Stimulated activated CD8-positive, alpha-beta memory T cell treated with anti-CD3 and anti-CD28 coated beads, Interleukin-12 subunit alpha, Interleukin-12 subunit beta, amount 100 ng/mL, for 24 hours (primary cell): Measurements from ENCODE around the gene P3H2.
"Not testable (repeated sequence)": the region's sequence is repeated elsewhere in the genome, so short reads cannot be mapped to it uniquely, and the experiment has no call there.

Experiments used
- DNase-seq: peaks from one replicate; pipeline ENCODE4 v3.0.0-alpha.2; 2020; ENCODE audit errors: extremely low read depth

P3H2 gene

DNA sequence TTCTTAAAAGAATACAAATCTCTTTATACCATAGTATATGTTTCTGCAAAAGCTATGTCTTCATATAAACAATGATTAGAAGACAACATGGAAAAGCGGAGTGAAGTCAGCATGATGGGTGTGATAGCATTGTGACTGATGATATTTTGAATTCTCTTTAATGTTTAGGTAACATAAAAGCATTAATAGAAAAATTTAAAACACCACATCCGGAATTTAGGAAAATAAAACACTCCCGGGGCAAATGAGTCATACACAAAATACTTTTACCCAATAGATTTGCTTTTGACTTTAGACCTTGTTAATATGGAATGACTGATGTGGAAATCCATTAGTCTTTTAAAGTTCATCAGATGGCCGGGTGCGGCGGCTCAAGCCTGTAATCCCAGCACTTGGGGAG is 134.7 kb downstream of the P3H2 start:
- no peak for DNase-seq

DNA sequence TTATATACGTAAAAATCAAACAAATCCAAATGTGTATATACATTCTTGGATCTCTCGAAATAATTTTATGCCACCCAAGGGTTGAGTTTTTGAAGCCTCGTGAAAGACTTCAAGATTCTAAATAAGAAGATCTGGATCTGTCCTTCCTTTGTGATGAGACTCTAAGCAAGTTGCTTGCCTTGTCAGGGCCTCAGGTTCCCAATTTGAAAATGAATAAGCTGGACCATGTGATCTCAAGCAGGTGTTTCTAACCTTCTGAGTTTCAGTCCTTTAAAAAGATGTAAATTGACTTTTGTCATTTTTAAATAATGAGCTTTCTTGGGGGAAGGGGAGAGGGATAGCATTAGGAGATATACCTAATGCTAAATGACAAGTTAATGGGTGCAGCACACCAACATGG is 137.1 kb downstream of the P3H2 start:
- no peak for DNase-seq

GRCh38 chr3:189982321-189982945 is 138.3 kb downstream of the P3H2 start:
- no peak for DNase-seq

- DNase-seq = no peak
These were observed 139.0 kb downstream of the P3H2 start for GRCh38 chr3:189981668-189982067.

DNA sequence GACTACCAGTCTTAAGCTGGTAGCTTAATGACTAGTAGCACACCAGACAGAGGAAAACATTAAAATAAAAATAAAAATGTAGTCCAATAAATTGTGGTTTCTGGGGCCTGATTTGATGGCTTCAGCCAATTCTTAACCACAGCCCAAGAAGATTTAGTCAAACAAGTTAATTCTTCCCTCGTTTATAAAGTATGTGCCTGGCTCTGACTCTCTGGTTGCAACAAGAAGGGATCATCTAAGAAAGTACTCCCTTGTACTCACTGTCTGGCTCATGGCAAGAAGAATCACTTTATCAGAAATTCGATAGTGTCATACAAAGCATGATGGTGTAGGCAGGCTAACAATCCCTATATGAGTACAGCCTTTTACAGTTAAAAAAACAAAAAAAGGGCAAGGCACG is 141.9 kb downstream of the P3H2 start:
- no peak for DNase-seq

DNA sequence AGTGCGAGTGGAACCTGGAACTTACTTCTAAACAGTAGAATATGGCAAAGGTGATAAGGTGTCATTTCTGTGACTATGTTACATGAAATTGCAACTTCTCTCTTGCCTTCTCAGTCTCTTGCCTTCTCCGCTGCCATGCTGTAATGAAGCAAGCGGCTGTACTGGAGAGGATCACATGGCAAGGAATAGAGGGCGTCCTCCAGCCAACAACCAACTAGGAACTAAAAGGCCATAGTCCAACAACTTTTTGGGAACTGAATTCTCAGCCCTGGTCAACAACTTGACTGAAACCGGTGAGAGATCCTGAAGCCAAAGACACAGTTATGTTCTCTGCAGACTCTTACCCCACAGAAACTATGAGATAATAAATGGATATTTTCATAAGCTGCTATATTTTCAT is 143.5 kb downstream of the P3H2 start:
- DNase-seq = no peak

GRCh38 chr3:189975391-189975990 is 145.2 kb downstream of the P3H2 start:
- DNase-seq = no peak

DNA sequence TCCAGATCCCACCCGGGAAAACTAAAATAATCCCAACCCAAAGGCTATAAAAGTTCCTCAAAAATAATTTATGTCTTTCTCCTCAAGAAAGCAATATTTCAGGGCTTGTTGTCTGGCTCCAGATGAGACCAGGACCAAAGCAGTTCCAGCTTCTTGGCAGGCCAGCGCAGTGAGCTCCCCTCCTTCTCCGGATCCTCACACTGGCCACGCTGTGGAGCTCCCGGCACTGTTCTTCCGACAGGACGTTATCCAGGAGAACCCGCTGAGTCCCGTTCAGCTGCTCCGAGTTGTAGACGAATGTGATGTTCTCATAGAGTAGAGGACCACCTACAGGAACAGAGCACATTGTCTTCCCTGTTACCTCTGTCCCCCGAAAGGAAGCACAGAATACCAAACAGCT is 146.3 kb downstream of the P3H2 start:
- no peak for DNase-seq

GRCh38 chr3:189967254-189967865 is 153.3 kb downstream of the P3H2 start:
- DNase-seq = no peak

GRCh38 chr3:189966843-189967242 is 153.9 kb downstream of the P3H2 start:
- DNase-seq = no peak

- no peak for DNase-seq
These were observed 155.9 kb downstream of the P3H2 start for GRCh38 chr3:189964623-189965332.

DNA sequence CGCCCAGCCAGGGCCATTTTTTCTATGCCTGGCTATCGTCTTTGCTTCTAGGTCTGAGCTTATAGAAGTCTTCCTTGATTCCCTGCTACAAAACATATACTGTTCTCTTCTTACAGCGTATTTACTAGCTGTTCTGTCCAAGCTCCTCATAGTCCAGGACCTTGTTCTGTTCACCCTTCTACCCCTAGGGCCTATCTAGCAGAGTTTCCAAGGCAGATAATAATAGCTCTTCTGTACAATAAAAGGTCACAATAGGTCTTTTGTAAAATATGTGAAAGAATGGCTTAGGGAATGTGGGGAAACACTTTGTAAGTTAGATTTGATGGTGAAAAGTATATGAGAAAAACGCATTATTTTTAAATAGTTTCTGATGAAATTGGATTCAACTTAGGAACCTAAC is 158.2 kb downstream of the P3H2 start:
- DNase-seq = no peak

DNA sequence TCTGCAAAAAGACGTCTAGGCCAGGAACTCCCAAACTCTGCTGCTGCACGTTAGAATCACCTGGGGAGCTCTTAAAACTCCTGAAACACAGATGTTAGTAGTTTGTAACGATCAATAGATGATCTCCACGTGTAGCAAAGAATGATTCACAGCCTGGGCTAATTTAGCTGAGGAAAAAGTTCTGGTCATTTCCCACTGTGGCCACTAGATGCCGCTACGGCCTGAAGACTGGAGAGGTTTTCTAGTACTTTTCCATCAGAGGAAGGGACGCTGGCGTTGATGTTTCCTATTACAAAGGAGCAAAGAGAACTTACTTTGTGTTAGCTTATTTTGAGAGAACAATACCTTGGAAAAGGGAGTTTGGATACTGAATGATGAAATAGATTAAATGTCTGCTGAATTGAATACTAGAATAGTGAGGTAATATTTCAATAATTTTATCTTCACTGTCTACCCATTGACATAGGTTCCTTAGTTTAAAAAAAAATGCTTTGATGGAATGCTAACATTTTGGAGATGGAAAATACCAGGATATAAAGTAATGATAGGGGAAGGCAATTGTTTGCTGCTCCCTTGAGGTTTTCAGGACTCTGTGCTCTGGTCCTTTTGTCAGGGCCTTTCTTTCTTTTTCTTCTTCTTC is 159.1 kb downstream of the P3H2 start:
- peak; percentile 26 for DNase-seq

DNA sequence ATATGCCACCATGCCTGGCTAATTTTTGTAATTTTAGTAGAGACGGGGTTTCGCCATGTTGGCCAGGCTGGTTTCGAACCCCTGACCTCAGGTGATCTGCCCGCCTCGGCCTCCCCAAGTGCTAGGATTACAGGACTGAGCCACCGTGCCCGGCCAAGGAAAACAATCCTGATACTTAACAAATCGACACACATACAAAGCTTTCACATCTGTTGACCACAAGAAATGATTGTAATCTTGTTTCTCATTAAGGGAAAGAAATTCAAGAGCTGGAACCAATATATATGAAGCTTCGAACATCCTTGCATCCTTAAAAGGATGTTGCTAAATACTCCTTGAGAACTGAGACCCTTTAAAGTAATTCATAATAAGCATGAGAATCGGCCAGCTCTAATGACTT is 159.6 kb downstream of the P3H2 start:
- DNase-seq = not testable (repeated sequence)

- DNase-seq = no peak
These were observed 165.7 kb downstream of the P3H2 start for GRCh38 chr3:189954733-189955665.

- DNase-seq = no peak
These were observed 167.1 kb downstream of the P3H2 start for GRCh38 chr3:189953551-189953950.

GRCh38 chr3:189952272-189952671 is 168.4 kb downstream of the P3H2 start:
- no peak for DNase-seq

DNA sequence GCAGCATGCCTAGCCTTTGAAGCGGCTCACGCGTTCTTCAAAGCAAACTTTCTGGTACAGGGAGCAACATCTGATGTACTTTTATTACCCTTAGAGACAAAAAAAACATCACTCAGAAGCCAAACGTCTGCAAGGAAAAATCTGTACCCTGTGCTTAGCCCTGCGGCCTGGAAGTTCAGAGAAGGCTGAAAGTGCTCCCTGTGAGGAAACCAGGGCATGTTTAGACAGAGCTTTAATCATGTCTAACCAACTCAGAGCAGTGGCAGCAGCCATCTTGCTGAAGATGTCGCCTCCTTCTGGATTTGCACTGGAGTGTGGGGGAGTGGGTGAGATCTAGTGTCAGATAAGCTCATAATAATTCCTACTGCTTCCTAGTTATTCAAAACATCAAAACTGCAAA is 170.4 kb downstream of the P3H2 start:
- no peak for DNase-seq

- no peak for DNase-seq
These were observed 171.1 kb downstream of the P3H2 start for GRCh38 chr3:189949580-189949979.

DNA sequence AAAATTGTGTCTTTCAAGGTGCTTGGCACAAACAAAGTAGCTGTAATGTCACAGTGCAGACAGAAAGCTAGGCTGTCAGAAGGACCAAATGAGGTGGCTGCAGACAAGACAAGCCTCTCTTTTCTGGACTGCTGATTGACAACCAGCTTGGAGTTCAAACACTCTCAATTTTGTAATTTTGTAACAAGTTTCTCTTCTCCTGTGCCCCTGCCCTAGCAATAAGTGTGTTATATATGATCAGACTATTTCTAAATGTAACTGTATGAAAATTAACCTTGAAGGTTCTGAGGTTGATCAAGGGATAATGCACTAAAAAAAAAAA is 172.0 kb downstream of the P3H2 start:
- DNase-seq = no peak

GRCh38 chr3:189947948-189948723 is 172.6 kb downstream of the P3H2 start:
- no peak for DNase-seq
